ENCODE data around the gene PAQR7. TPM values are rescaled to one million over a fixed set of nuclear protein-coding genes. Genes with fewer than 3 reads are reported as not detected.

PAQR7 gene
- total RNA-seq, 1 experiment from 2014 or later: 6.7 TPM

DNA sequence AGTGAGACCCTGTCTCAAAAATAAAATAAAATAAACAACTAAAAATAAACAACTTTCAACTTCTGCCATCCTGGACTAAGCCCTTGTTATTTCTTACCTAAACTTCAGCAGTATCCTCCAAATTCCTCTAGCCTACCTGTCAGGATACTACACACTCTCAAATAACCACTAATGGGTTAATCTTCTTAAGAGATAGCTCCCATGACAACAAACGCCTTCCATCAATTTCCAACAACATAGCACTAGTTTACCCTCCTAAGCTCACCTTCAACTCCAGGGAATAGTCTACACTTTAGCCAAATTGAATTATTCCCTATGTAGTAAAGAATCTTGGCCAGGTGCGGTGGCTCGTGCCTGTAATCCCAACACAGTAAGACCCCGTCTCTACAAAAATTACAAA, 27.6 kb downstream of the PAQR7 start:
- Mint-ChIP-seq H3K4me3 (no peak overlapping the region), H3K9me3 (no peaks in the 10 kb centered on the region), H3K27me3 (ENCODE audit: low read depth) (no peaks in the 10 kb centered on the region), H3K36me3 (no peaks in the 10 kb centered on the region), H3K4me1 (peaks cover 4% of the 10 kb centered on the region; the same call in 1 of the 2 replicates), H3K27ac (0 out of 2 replicates have a peak overlapping the region, but pooled peaks have one; percentile 19)
- DNase-seq (ENCODE audit: low spot score) (no peak), ATAC-seq (no peak)
- CTCF ChIA-PET: interaction anchor here (0.7 to 2.6 kb wide), 5 partner anchors 11 to 48 kb away, joined by 3 to 8 read pairs (median 4); partner anchors contain the start of gene PAQR7
- TF ChIP-seq, protein P1, sequence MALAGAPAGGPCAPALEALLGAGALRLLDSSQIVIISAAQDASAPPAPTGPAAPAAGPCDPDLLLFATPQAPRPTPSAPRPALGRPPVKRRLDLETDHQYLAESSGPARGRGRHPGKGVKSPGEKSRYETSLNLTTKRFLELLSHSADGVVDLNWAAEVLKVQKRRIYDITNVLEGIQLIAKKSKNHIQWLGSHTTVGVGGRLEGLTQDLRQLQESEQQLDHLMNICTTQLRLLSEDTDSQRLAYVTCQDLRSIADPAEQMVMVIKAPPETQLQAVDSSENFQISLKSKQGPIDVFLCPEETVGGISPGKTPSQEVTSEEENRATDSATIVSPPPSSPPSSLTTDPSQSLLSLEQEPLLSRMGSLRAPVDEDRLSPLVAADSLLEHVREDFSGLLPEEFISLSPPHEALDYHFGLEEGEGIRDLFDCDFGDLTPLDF (CRISPR knock-in tag; IDR thresholded peaks at IDR 0.05): no peak
- TF ChIP-seq ZBTB21 (CRISPR knock-in tag; IDR thresholded peaks at IDR 0.05; ENCODE audit: borderline replicate concordance) (no peak), ATF1 (CRISPR knock-in tag; IDR thresholded peaks at IDR 0.05) (no peak), OVOL2 (CRISPR knock-in tag; IDR thresholded peaks at IDR 0.05; ENCODE audit: borderline replicate concordance) (no peak), NFATC4 (CRISPR knock-in tag; IDR thresholded peaks at IDR 0.05) (no peak), JAZF1 (CRISPR knock-in tag; IDR thresholded peaks at IDR 0.05) (no peak), TEAD4 (CRISPR knock-in tag; IDR thresholded peaks at IDR 0.05) (no peak), TP53 (CRISPR knock-in tag; IDR thresholded peaks at IDR 0.05) (no peak), ZNF232 (CRISPR knock-in tag; IDR thresholded peaks at IDR 0.05) (no peak), ETV6 (CRISPR knock-in tag; IDR thresholded peaks at IDR 0.05) (no peak), JUN (CRISPR knock-in tag; IDR thresholded peaks at IDR 0.05) (no peak), FOXK1 (CRISPR knock-in tag; IDR thresholded peaks at IDR 0.05) (no peak), SMAD4 (CRISPR knock-in tag; IDR thresholded peaks at IDR 0.05) (no peak), GRHL2 (CRISPR knock-in tag; IDR thresholded peaks at IDR 0.05; ENCODE audit: insufficient replicate concordance, severe bottlenecking) (no peak), SOX15 (CRISPR knock-in tag; IDR thresholded peaks at IDR 0.05) (no peak), ZNF671 (CRISPR knock-in tag; IDR thresholded peaks at IDR 0.05) (no peak)
- TF ChIP-seq, protein P2, sequence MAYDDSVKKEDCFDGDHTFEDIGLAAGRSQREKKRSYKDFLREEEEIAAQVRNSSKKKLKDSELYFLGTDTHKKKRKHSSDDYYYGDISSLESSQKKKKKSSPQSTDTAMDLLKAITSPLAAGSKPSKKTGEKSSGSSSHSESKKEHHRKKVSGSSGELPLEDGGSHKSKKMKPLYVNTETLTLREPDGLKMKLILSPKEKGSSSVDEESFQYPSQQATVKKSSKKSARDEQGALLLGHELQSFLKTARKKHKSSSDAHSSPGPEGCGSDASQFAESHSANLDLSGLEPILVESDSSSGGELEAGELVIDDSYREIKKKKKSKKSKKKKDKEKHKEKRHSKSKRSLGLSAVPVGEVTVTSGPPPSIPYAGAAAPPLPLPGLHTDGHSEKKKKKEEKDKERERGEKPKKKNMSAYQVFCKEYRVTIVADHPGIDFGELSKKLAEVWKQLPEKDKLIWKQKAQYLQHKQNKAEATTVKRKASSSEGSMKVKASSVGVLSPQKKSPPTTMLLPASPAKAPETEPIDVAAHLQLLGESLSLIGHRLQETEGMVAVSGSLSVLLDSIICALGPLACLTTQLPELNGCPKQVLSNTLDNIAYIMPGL (CRISPR knock-in tag; IDR thresholded peaks at IDR 0.05): no peak
- TF ChIP-seq, protein P3, sequence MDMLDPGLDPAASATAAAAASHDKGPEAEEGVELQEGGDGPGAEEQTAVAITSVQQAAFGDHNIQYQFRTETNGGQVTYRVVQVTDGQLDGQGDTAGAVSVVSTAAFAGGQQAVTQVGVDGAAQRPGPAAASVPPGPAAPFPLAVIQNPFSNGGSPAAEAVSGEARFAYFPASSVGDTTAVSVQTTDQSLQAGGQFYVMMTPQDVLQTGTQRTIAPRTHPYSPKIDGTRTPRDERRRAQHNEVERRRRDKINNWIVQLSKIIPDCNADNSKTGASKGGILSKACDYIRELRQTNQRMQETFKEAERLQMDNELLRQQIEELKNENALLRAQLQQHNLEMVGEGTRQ (CRISPR knock-in tag; IDR thresholded peaks at IDR 0.05): no peak
- POLR2A ChIA-PET: interaction anchor here (0.7 to 1.2 kb wide), 2 partner anchors 19 to 48 kb away, joined by 4 to 7 read pairs; no protein-coding TSS in a partner anchor

DNA sequence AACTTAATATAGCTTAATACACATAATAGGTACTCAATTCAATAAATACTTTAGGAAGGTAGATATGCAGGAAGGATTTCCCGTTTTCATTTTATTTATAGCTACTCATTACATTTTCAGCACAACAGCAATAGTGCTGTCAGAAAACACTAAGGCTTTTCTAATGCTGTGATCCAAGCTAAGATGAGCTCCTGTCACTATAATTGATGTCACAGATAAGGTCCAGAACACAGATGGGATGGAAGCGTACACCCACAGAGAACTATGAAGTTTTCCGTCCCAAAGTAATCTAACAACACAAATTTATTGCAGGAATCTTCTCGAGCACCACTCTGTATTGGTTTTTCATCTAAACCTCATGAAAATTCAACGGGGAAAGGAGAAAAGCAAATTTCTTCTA, 29.8 kb downstream of the PAQR7 start:
- ChIA-PET POLR2A (no interaction called here), CTCF (interaction anchor here (0.7 to 2.9 kb wide), 3 partner anchors 9 to 152 kb away, joined by 4 to 8 read pairs (median 5); partner anchors contain the start of gene PAFAH2)
- ATAC-seq (no peak), DNase-seq (ENCODE audit: low spot score) (no peak)
- Mint-ChIP-seq H3K27ac (no peak overlapping the region), H3K4me1 (peaks cover 4% of the 10 kb centered on the region; the same call in 1 of the 2 replicates), H3K4me3 (no peak overlapping the region), H3K27me3 (ENCODE audit: low read depth) (no peaks in the 10 kb centered on the region), H3K9me3 (no peaks in the 10 kb centered on the region), H3K36me3 (no peaks in the 10 kb centered on the region)
- TF ChIP-seq ZNF263 (CRISPR knock-in tag; IDR thresholded peaks at IDR 0.05; ENCODE audit: low read depth) (no peak), ZNF121 (CRISPR knock-in tag; IDR thresholded peaks at IDR 0.05) (no peak), FOXJ3 (CRISPR knock-in tag; IDR thresholded peaks at IDR 0.05; ENCODE audit: borderline replicate concordance) (no peak), SMAD4 (CRISPR knock-in tag; IDR thresholded peaks at IDR 0.05) (no peak)
- TF ChIP-seq, protein P4, sequence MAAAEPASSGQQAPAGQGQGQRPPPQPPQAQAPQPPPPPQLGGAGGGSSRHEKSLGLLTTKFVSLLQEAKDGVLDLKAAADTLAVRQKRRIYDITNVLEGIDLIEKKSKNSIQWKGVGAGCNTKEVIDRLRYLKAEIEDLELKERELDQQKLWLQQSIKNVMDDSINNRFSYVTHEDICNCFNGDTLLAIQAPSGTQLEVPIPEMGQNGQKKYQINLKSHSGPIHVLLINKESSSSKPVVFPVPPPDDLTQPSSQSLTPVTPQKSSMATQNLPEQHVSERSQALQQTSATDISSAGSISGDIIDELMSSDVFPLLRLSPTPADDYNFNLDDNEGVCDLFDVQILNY (CRISPR knock-in tag; IDR thresholded peaks at IDR 0.05): no peak
- TF ChIP-seq, protein P5, sequence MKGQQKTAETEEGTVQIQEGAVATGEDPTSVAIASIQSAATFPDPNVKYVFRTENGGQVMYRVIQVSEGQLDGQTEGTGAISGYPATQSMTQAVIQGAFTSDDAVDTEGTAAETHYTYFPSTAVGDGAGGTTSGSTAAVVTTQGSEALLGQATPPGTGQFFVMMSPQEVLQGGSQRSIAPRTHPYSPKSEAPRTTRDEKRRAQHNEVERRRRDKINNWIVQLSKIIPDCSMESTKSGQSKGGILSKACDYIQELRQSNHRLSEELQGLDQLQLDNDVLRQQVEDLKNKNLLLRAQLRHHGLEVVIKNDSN (CRISPR knock-in tag; IDR thresholded peaks at IDR 0.05): no peak
- TF ChIP-seq, protein P6, sequence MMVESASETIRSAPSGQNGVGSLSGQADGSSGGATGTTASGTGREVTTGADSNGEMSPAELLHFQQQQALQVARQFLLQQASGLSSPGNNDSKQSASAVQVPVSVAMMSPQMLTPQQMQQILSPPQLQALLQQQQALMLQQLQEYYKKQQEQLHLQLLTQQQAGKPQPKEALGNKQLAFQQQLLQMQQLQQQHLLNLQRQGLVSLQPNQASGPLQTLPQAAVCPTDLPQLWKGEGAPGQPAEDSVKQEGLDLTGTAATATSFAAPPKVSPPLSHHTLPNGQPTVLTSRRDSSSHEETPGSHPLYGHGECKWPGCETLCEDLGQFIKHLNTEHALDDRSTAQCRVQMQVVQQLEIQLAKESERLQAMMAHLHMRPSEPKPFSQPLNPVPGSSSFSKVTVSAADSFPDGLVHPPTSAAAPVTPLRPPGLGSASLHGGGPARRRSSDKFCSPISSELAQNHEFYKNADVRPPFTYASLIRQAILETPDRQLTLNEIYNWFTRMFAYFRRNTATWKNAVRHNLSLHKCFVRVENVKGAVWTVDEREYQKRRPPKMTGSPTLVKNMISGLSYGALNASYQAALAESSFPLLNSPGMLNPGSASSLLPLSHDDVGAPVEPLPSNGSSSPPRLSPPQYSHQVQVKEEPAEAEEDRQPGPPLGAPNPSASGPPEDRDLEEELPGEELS (CRISPR knock-in tag; IDR thresholded peaks at IDR 0.05): no peak

Measured in WTC11 (cell line).